Germinal center (tissue), 1 donor: ENCODE data around the gene CAMTA1.

Experiments
- DNase-seq: peaks from one replicate; pipeline ENCODE4 v3.0.0; 2012; ENCODE audit warnings: mixed read lengths, low spot score

CAMTA1 gene

DNA sequence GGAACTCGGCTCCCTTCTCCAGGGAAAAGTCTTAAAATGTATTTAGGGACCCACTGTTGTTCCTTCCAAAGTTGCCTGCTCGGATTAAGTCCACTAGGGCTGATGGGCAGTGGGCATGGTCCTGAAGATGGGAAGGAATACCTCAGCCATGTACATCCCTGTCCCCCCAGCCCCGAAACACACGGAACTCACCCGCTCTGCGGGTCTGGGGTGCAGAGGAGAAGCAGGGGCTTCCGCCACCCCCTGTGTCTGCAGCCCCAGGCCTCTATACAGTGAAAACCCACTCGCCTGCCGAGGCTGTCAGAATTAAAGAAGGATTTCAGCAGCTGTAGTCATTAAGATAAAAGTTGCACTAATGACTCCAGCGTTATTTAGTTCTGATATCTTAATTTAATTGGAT is 773.2 kb downstream of the CAMTA1 start:
- DNase-seq: no peak

DNA sequence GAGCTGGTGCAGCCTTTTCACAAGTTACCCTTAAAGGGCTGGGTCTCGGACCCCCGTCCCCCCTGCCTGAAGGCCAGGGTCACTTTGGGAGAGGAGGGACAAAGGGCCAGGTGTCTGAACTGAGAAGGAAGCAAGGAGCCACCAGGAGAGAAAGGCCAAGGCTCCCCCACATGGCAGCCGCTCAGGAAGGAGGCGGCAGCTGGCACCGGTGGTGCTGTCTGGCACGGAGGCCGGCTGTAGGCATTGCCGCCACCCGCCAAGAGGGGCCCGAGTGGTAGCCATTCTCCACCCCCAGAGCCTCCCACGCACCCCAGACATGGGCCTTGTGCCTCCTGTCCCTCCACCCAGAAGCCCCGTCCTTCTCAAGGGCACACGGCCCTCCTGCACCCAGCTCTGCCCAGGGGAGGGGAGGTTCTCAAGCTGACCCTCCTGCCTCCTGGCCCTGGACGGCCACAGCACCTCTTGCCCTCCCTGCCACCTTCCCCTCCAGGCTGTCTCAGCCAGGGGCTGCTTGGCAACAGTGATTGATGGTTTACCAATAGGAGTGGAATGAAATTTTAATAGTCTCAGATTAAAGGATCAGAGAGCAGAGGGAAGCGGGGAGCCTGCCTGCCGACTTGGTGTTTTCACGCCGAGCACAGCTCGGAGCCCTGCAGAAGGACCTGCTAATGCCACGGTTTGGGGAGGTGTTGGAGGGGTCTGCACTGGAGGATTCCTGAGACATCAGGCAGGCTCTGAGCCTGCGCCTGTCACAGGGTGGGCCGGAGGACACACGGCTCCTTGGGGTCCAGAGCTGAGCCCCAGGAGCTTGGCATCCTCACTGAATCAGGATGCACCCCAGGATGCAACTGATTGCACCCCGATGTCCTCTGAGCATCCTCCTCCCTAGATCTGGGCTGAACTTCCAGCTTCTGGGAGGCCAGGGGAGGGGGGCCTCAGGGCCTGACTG is 773.9 kb downstream of the CAMTA1 start:
- DNase-seq: no peak

DNA sequence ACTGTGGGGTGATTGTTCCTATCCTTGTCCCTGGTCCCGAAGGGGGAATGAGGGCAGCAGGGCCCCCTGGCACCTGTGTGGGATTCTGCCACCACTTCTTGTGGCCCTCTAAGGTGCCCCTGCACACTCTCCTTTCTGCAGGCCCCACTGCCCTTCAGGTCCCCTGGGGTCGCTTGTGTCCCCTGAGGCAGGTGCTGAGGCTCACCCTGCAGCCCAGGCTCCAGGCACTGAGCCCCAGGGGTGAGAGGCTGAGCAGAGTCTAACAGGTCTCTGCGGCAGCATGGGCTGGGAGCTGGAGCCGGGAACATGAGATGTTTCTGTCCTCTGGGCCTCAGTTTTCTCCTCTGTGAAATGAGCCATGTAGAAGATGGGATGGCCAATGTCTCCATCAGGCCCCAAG is 774.9 kb downstream of the CAMTA1 start:
- no peak for DNase-seq

DNA sequence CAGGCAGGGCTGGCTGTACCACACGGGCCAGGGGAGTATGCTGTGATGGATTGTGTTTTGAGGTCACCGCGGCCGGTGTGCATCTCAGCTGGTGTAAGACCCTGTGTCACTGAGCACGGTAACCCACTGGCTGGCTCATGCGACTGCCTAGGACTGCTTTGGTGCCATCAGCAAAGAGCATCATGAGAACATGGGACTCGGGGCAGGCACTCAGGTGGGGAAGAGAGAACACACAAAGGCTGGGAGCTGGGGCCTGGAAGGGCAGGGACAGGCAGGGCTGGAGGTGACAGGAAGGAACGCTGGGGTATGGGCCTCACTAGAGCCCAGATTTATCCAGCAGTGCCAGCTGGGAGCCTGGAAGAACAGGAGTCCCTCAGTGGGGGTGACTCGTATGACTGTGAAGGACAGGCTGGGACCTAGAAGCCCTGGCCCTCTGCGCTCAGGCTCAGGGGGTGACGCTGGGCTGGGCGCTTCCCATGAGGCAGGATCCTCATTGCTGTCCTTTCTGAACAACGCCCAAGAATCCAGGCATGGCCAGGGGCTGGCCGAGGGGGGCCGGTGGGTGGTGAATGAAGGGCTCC is 775.4 kb downstream of the CAMTA1 start:
- DNase-seq: no peak

DNA sequence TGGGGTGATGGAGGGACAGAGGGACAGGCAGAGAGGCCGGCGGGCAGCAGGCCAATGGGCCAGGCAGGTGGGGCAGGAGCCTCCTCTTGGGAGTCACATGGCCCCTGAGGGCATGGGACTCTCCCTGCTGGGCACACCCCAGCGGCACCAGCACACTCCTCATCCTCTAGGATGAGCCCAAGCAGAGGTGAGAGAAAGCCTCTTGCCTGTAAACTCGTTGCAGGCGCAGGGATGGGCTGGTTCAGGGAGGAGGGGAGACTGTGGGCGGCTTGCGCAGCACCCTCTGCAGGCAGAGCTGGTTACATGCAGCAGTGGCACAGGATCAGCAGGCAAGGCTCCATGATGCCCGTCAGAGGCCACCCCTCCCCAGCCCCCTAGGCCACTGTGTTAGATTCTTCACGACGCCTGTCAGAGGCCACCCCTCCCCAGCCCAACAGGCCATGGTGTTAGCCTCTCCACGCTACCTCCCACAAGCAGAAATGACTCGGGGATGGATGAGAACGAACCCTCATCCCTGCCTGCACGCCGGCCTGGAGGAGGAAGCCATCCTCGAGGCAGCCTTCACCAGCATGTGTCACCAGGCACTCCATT is 776.2 kb downstream of the CAMTA1 start:
- DNase-seq: no peak

DNA sequence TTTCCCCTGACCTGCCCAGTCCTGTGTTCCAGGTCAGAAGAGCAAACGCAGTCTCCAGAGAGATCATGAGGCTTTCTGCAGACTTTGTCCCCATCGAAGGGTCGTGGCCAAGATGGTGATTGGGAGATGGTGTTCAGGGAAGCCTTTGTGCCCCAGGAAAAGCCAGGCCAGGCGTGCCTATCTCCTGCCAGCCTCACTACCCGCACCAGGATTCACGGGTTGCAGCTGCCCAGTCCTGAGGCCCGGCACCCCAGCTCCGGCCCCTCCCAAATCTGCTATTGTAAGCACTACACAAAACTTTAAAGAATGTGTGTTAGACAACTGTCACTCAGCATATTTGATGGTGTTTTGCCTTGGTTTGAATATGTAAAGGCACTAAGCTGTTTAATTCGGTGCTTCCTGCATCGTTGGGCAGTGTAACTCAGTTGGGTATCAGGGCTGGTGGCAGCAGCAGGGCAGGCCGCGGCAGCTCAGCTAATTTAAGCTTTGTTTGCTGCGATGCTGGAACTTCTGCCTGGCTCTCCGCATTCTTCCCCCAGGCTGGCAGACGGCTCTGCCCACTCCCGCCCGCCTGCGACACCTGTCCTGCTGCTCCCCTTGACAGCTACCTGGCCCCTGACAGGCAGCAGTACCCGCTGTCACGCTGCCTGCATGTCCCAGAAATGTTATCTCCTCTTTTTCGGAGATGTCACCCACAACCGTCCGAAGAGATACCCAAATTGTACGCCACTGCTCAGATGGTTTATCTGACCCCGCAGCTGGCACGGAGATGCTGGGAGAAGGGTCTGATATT is 776.9 kb downstream of the CAMTA1 start:
- no peak for DNase-seq

DNA sequence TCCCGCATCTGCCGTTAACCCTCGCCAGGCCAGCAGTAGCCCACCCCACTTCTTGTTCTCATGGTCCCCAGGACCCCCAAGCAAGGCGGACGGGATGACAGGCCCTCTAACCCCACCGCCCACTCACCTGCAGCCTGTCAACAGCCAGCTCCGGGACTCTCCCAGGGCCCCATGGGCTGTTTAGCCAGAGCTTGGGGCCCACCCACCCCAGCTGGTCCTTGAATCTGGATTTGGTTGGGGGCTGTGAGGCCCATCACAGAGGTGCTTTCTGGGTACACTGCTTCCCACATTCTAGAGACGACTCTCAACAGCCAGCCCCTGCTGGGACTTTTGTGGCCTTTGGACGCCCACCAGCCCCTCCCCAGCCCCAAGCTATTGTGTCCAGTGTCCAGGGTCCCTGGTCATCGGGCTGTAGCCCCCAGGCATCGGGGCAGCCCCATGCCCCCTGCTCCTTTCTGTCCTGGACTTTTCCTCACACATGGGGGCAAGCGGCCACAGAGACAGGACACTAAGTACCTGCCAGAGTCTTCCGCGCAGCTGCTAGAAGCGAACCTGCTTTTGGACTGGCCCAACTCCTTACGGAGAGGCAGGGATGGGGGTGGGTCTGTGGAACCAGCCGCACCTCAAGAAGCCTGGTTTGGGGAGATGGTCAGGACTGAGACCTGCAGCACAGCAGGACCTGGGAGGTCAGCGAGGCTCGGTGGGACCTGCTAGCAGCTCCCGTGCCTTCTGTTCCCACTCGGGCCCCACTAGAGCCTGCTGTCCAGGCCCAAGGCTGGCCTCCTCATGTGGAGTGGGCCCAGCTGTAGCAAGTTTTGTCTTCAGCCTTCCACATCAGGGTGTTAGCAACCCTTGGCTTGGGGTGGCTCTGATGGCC is 777.7 kb downstream of the CAMTA1 start:
- no peak for DNase-seq

DNA sequence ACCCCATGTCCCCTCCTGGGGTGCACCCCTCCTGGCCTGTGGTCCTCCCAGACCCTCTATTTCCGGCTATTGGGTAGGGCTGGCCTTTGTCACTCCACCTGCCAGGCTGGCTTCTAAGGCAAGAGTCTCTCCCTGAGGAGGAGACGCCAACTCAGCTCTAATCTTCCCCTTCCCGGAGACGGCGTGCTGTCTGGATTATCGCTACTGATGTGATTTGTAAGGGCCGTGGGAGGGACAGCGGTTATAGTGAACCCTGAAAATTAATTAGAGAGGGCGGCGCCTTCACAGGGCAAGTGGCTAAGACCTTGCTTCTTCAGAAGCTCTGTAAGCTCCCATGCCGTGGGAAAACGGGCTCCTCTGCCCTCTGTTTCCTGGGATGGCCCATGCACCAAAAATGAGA is 778.9 kb downstream of the CAMTA1 start:
- no peak for DNase-seq

DNA sequence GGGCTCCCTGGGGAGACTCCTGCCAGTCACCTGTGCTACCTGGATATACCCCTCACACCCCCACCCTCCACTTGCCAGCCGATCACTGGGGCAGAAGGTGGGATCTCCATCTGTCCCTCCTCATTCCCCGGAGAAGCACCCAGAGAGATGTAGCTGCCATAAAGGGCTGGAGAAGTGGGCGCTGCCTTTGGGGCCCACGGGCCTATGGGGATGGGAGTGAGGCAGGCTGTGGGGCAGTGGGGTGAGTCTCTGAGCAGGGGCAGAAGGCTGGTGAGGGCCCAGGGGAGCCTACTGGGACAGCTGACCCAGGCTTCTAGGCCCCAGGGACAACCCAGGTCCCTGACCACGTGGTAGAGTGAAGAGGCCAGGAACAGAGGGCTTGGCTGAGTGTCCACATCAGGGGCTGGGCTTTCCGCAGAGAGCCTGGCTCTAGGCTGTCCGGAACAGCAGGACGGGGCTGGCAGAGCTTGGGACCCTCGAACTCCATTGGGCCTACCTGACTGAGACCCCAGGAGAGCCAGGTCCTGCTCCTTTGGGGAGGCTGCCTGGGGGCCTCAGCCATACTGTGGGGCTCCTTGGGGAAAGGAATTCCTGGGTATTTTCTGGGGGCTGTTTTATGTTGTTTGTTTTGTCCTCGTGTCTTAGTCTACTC is 780.0 kb downstream of the CAMTA1 start:
- DNase-seq: no peak

DNA sequence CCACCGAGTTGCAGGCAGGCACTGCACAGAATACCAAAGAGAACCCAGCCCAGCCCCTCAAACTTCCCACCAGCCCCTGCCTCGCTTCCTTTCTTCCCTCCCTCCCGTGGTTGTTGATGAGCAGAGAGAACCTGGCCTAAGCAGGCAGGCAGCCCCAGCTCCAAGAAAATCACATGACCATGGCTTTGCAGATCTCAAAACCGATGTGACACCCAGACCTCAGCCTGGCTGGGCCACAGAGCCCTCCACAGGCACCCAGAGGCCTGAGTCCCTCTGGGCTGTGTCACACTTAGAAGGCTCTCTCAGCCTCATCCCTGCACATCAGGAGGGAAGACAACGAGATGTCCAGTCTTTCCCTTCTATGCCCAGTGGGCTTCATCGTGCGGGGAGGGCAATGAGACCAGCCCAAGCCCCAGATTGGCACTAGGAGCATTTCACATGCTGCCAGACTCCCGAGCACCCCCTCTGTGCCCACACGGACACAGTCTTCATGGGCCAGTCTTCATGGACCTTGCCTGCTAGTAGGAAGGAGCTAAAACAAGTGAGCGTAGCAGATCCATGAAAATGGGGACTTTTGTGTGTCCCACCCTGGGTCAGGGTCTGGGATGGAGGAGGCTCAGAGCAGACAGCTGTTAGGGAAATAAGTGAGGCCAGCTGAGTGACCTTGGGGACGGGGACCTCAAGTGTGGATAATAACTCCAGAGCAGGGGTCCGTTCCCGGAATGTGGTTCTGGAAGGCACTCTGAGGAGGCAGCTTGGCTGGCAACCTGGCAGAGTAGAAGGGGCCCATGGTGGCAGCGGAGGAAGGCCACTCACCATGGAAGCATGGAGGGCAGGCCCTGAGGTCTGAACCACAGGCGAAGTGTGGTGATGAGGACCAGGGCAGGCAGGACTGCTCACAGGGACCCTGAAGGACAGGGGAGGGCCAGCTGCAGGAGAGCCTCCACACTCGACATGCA is 781.4 kb downstream of the CAMTA1 start:
- DNase-seq: no peak

DNA sequence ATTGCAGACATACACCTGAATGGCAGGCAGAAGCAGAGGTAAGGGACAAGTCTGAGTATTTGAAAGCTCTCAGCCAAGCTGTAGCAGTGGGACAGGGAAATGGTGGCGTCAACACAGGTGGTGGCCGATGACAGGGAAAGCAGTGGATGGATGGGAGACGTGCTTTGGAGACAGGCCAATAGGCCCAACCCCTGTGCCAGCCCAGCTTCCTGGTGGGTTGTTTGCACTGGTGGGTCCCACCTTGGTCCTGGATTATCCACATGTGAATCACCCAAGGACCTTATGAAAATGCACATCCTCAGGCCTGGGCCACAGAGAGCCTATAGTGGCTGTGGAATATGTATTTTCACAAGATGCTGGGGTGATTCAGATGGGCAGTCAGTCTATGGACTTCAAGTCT is 782.1 kb downstream of the CAMTA1 start:
- DNase-seq: no peak

DNA sequence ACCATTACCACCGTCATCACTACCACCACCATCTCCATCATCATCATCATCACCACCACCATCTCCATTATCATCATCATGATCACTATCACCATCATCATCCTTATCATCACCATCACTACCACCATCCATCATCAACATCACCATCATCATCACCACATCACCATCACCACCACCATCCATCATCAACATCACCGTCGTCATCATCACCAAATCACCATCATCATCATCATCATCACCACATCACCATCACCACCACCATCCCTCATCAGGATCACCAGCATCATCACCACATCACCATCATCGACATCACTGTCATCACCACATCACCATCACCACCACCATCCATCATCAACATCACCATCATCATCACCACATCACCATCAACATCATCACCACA is 782.8 kb downstream of the CAMTA1 start:
- no peak for DNase-seq

DNA sequence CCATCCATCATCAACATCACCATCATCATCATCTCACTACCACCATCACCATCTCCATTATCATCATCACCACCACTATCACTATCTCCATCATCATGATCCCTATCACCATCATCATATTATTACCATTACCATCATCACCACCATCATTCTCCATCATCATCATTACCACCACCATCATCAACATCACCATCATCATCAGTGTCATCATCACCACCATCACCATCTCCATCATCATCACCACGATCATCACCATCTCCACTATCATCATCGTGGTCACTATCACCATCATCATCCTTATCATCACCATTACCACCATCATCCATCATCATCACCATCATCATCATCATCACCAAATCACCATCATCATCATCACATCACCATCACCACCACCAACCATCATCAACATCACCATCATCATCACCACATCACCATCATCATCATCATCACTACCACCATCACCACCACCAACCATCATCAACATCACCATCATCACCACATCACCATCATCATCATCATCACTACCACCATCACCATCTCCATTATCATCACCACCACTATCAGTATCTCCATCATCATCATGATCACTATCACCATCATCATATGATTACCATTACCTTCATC is 783.8 kb downstream of the CAMTA1 start:
- no peak for DNase-seq

DNA sequence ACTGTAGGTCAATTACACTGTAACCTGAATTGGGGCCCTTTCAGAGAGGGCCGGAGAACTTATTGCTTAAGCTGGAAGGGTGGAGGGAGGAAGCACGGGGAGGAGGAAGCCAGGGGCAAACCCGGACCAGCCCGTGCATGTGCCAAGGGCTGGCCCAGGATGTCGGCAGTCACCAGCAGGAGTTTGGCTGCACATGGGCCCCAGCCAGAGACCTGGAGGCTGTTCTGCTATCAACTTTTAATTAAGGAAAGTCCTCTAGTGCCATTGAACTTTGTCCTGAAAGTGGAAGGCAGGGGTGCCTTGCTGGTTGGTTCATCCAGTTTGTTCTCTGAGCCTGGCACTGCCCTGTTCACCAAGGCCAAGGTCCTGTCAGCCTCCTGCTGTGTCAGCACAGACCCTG is 785.1 kb downstream of the CAMTA1 start:
- DNase-seq: no peak

DNA sequence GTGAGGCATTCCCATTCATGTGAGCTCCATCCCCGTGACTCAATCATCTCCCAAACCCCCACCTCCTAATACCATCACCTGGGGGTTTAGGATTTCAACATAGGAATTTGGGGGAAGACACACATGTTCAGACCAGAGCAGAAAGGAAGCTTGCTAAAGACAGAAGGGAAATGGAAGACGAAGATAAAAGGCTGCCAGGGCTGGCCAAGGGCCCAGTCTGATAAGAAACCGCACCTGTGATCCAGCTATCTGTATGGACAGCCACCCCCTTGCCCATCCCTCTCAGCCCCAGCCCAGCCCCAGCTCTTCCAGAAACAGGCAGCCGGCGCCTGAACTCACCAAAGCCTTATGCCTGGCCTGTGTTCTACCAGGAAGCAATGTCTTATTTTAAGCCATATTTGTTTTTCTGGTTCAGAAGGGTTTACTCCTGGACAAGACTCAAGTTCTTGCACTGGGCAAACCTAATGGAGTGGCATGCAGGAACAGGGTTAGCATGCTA is 787.4 kb downstream of the CAMTA1 start:
- DNase-seq: no peak

DNA sequence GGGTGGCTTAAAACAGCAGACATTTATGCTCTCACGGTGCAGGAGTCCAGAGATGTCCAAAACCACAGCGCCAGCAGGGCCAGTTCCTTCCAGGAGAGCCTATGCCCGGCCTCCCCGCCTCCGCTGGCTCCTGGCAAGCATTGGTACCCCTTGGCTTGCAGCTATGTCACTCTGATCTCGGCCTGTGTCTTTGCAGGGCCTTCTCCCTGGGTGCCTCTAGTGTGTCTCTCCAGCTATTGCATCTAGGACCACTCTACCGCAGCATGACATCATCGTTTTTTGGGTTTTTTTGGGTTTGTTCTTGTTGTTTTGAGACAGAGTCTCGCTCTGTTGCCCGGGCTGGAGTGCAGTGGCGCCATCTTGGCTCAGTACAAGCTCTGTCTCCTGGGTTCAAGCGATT is 788.2 kb downstream of the CAMTA1 start:
- no peak for DNase-seq

DNA sequence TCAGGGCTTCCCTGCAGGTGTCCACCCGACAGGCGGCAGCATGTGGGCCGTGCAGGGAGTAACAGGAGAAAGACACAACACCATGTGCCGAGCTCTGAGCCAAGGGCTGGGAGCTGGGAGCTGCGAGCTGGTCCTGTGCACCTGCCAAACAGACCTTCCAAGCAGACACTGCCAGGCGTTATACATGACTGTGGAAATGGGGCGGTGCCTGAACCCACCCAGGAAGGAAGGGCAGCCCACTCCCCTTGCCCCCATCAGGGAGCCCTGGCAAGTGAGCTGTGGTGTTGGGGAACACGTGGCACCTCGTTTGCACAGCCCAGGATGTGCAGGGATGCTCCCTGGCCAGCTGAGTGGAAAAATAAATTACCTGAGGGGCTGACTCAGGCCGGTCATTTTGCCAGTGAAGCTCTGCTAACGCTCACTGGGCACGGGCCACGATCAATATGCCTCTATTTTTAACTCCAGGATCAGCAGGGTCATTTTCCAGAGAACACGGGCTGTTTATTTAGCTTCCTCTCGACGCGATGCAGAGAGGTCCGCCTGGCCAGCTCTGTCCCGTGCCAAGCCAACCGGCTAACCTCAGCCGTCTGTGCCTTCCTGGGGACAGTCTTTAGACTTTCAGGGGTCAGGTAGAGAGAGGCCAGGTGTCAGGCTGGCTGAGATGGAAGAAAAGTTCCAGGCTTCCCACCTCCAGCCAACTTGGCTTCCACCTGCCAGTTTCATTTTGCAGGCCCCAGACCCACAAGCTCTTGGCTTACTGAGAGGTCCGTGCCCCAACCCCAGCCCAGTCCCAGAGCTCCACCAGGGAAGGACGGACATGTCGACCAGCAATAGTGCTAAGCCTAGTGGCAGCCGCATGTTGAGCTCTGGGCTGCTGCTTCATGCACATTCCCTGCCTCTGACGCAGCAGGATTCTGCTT is 789.1 kb downstream of the CAMTA1 start:
- DNase-seq: no peak

DNA sequence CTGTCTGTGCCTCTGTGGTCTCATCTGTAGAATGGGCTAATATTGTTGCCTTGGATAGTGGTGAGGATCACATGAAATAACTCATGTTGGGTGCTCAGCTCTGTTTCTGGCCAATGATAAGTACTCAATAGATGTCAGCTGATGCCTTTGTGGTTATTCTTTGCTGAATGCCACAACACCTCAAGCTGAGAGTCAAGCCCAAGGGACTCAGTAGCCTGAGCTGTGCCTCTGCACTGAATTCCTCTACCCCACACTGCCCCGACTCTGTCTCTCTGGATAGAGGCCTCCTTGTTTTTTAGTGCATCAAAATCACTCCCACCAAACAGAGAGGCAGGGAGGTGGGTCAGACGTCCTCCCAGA is 789.8 kb downstream of the CAMTA1 start:
- DNase-seq: no peak
